OCI-LY3 (cell line): Measurements from ENCODE around the gene BPIFA1.

Source experiments
- EZH2phosphoT487 ChIP-seq: fragments of 200-600 bp; shearing (Covaris generic); IDR thresholded peaks from 2 replicates; pipeline ENCODE4 v1.6.1; 2018; ENCODE audit warnings: antibody characterized with exemption, mixed run types, low read depth
- TF ChIP-seq, protein P1 (sequence below): fragments of 200-600, 300-600 bp; sonication (generic); IDR thresholded peaks from 2 replicates; pipeline ENCODE4 v1.5.1; 2014; ENCODE audit warnings: antibody characterized with exemption, low read length, low read depth

DNA sequence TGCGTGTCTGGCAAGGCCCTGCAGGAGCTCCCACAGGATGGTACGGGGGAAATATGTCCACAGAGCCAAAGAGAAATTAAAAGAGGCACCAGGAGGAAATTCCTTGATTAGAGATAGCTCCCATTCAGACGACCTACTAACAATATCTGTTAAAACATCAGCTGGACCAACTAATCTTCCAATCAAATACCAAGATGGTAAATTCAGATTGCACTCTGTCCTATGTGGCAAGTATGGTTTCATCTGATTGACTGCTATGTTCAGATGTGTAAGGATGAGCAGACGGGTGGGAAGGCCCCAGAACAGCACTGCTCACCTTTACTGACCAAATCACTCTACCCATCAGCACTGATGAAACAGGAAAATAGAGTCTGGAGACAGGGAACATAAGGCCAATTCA, 48.3 kb upstream of the BPIFA1 start:
- TF ChIP-seq, protein P1, sequence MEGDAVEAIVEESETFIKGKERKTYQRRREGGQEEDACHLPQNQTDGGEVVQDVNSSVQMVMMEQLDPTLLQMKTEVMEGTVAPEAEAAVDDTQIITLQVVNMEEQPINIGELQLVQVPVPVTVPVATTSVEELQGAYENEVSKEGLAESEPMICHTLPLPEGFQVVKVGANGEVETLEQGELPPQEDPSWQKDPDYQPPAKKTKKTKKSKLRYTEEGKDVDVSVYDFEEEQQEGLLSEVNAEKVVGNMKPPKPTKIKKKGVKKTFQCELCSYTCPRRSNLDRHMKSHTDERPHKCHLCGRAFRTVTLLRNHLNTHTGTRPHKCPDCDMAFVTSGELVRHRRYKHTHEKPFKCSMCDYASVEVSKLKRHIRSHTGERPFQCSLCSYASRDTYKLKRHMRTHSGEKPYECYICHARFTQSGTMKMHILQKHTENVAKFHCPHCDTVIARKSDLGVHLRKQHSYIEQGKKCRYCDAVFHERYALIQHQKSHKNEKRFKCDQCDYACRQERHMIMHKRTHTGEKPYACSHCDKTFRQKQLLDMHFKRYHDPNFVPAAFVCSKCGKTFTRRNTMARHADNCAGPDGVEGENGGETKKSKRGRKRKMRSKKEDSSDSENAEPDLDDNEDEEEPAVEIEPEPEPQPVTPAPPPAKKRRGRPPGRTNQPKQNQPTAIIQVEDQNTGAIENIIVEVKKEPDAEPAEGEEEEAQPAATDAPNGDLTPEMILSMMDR: no peak
- no peak for TF ChIP-seq EZH2phosphoT487
